Chondrocyte (in vitro differentiated cells): ENCODE data around the gene ZFHX3. TPM values are rescaled to one million over a fixed set of nuclear protein-coding genes. Genes with fewer than 3 reads are reported as not detected.

Experiments used
- DNase-seq: peaks from one replicate; pipeline ENCODE4 v3.0.0; 2021; ENCODE audit warnings: mixed read lengths, low spot score
- H3K27ac Mint-ChIP-seq: one replicate; pipeline ENCODE4 v1.8.0; 2021; ENCODE audit warnings: mild to moderate bottlenecking, moderate library complexity, mixed read lengths; ENCODE audit not compliant: unreplicated experiment
- H3K27me3 Mint-ChIP-seq: 2 replicates; pipeline ENCODE4 v1.8.0; 2021; ENCODE audit warnings: low read depth, mixed read lengths
- H3K36me3 Mint-ChIP-seq: 2 replicates; pipeline ENCODE4 v1.8.0; 2021; ENCODE audit warnings: low read depth, mixed read lengths
- H3K4me1 Mint-ChIP-seq: 2 replicates; pipeline ENCODE4 v1.8.0; 2021; ENCODE audit warnings: low read depth, mild to moderate bottlenecking, mixed read lengths
- H3K4me3 Mint-ChIP-seq: one replicate; pipeline ENCODE4 v1.8.0; 2021; ENCODE audit warnings: mild to moderate bottlenecking, moderate library complexity, mixed read lengths; ENCODE audit not compliant: unreplicated experiment
- H3K9me3 Mint-ChIP-seq: 2 replicates; pipeline ENCODE4 v1.8.0; 2021; ENCODE audit warnings: low read depth, mixed read lengths
- CTCF ChIP-seq: fragments of 200-600 bp; sonication (generic); IDR thresholded peaks from 2 replicates; pipeline ENCODE4 v1.5.0; 2021; ENCODE audit warnings: antibody characterized with exemption, mild to moderate bottlenecking, moderate library complexity
- total RNA-seq: library from RNA; stranded (reverse); gene quantifications from 3 replicates; pipeline ENCODE4 v1.2.1, GENCODE V29; 2021

The ZFHX3 gene
- total RNA-seq, 1 donor from 2014 or later: 86.8 TPM

GRCh38 chr16:73057291-73058210 lies 9.6 kb upstream of the ZFHX3 start:
- no peak for DNase-seq
- Mint-ChIP-seq H3K36me3 (peaks cover 7% of the 10 kb centered on the region), H3K27ac (no peak overlapping the region), H3K27me3 (no peaks in the 10 kb centered on the region), H3K4me3 (peak overlapping the region; percentile 96), H3K9me3 (no peaks in the 10 kb centered on the region), H3K4me1 (peaks cover 35% of the 10 kb centered on the region)
- peak; percentile 65 for TF ChIP-seq CTCF

GRCh38 chr16:73056921-73057290 lies 9.0 kb upstream of the ZFHX3 start:
- no peak overlapping the region for H3K27ac Mint-ChIP-seq
- no peaks in the 10 kb centered on the region for H3K9me3 Mint-ChIP-seq
- TF ChIP-seq CTCF: no peak

GRCh38 chr16:73056448-73056847 lies 8.5 kb upstream of the ZFHX3 start:
- no peaks in the 10 kb centered on the region for H3K27me3 Mint-ChIP-seq
- peaks cover 7% of the 10 kb centered on the region for H3K36me3 Mint-ChIP-seq
- H3K4me3 Mint-ChIP-seq: peak overlapping the region; percentile 96
- H3K9me3 Mint-ChIP-seq: no peaks in the 10 kb centered on the region
- H3K27ac Mint-ChIP-seq: no peak overlapping the region
- peaks cover 25% of the 10 kb centered on the region for H3K4me1 Mint-ChIP-seq
- no peak for DNase-seq
- TF ChIP-seq CTCF: no peak

More at GRCh38 chr16:73056921-73057290, 9.0 kb upstream of the ZFHX3 start:
- H3K27me3 Mint-ChIP-seq: no peaks in the 10 kb centered on the region
- peaks cover 7% of the 10 kb centered on the region for H3K36me3 Mint-ChIP-seq
- H3K4me1 Mint-ChIP-seq: peaks cover 29% of the 10 kb centered on the region
- no peak for DNase-seq
- H3K4me3 Mint-ChIP-seq: peak overlapping the region; percentile 96

- Mint-ChIP-seq H3K4me1 (peaks cover 10% of the 10 kb centered on the region), H3K36me3 (peaks cover 7% of the 10 kb centered on the region), H3K27me3 (no peaks in the 10 kb centered on the region), H3K4me3 (peak overlapping the region; percentile 96), H3K27ac (no peak overlapping the region), H3K9me3 (no peaks in the 10 kb centered on the region)
- no peak for TF ChIP-seq CTCF
- DNase-seq: no peak
Measured at GRCh38 chr16:73054813-73055482, 7.0 kb upstream of the ZFHX3 start.

GRCh38 chr16:73054498-73054812 lies 6.5 kb upstream of the ZFHX3 start:
- Mint-ChIP-seq H3K36me3 (peaks cover 7% of the 10 kb centered on the region), H3K4me1 (peaks cover 5% of the 10 kb centered on the region), H3K27me3 (no peaks in the 10 kb centered on the region), H3K27ac (no peak overlapping the region), H3K9me3 (no peaks in the 10 kb centered on the region), H3K4me3 (peak overlapping the region; percentile 96)
- TF ChIP-seq CTCF: no peak
- no peak for DNase-seq
